GM06990 (cell line): ENCODE measurements around the gene UBE2D2.

ENCODE experiments used
- DNase-seq: peaks from one replicate; pipeline ENCODE4 v3.0.0-alpha.2; 2011; ENCODE audit not compliant: insufficient read length; ENCODE audit errors: extremely low read depth
- H3K27me3 ChIP-seq: replicated peaks from 2 replicates; pipeline ENCODE4 v1.6.0; 2011; ENCODE audit warnings: low read length; ENCODE audit not compliant: control insufficient read depth, insufficient read depth
- H3K36me3 ChIP-seq: 2 replicates; pipeline ENCODE4 v1.5.1; 2011; ENCODE audit warnings: low read length; ENCODE audit not compliant: control insufficient read depth, insufficient read depth
- H3K4me3 ChIP-seq: replicated peaks from 2 replicates; pipeline ENCODE4 v1.5.1; 2011; ENCODE audit warnings: low read depth, mild to moderate bottlenecking, control low read depth, low read length
- TF ChIP-seq, protein P1 (sequence below): IDR thresholded peaks from 2 replicates; pipeline ENCODE4 v1.5.1; 2011; ENCODE audit warnings: low read length, control low read depth, mild to moderate bottlenecking, inconsistent platforms; ENCODE audit not compliant: insufficient read depth, poor library complexity, severe bottlenecking

The UBE2D2 gene

GRCh38 chr5:139640421-139641115 lies 79.4 kb downstream of the UBE2D2 start:
- TF ChIP-seq, protein P1, sequence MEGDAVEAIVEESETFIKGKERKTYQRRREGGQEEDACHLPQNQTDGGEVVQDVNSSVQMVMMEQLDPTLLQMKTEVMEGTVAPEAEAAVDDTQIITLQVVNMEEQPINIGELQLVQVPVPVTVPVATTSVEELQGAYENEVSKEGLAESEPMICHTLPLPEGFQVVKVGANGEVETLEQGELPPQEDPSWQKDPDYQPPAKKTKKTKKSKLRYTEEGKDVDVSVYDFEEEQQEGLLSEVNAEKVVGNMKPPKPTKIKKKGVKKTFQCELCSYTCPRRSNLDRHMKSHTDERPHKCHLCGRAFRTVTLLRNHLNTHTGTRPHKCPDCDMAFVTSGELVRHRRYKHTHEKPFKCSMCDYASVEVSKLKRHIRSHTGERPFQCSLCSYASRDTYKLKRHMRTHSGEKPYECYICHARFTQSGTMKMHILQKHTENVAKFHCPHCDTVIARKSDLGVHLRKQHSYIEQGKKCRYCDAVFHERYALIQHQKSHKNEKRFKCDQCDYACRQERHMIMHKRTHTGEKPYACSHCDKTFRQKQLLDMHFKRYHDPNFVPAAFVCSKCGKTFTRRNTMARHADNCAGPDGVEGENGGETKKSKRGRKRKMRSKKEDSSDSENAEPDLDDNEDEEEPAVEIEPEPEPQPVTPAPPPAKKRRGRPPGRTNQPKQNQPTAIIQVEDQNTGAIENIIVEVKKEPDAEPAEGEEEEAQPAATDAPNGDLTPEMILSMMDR = no peak
- no peaks in the 10 kb centered on the region for H3K27me3 ChIP-seq
- no peak overlapping the region for H3K4me3 ChIP-seq
- no peaks in the 10 kb centered on the region for H3K36me3 ChIP-seq
- DNase-seq = no peak

DNA sequence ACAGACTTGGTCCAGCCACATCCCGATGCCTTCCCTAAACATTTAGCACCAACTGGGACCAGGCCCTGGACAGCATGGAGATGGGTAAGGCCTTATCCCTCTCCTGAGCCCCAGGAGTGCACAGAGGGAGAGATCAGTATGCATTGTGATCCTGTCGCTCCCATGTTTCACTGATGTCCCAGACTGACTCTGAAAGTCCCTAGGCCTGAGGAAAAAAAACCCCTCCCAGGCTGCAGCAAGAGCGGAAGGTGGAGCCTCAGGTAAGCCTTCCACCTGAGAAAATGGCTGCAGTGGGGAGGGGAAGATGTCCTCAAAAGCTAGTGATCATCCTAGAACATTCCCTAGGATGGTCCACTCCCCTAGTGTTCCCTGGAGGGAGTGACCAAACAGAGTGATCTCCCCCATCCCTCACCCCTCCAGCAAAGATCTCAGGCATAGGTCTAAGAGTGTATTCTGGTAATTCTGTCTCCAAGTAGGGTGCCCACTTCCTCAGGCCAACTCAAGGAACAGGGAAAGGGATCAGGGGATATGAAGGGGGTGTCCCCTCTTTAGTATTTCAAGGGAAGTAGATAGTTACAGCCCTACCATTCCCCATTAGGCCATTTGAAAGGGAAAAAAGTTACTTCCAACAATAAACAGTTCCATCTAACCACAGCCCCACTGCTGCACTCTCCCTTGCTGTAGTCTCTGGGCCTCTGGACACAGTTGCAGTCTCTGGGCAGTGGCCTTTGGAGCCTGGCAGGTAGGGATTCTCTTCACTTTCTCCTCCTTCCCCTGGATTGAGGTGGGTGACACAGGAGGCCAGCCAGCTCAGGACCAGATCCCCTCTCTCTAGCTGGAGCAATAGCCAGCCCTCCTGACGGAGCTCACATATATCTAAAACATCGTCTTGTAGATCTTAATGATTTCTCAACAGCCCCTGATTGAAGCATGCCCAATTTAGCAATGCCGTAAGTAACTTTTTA lies 80.3 kb downstream of the UBE2D2 start:
- TF ChIP-seq, protein P1 = no peak
- Histone ChIP-seq H3K27me3 (no peaks in the 10 kb centered on the region), H3K4me3 (no peak overlapping the region), H3K36me3 (no peaks in the 10 kb centered on the region)
- DNase-seq = no peak

GRCh38 chr5:139642213-139642612 lies 81.1 kb downstream of the UBE2D2 start:
- TF ChIP-seq, protein P1 = no peak
- no peaks in the 10 kb centered on the region for H3K36me3 ChIP-seq
- H3K27me3 ChIP-seq = no peaks in the 10 kb centered on the region
- H3K4me3 ChIP-seq = no peak overlapping the region
- DNase-seq = no peak

- DNase-seq = no peak
Observed at GRCh38 chr5:139642891-139643871, 82.0 kb downstream of the UBE2D2 start.

DNA sequence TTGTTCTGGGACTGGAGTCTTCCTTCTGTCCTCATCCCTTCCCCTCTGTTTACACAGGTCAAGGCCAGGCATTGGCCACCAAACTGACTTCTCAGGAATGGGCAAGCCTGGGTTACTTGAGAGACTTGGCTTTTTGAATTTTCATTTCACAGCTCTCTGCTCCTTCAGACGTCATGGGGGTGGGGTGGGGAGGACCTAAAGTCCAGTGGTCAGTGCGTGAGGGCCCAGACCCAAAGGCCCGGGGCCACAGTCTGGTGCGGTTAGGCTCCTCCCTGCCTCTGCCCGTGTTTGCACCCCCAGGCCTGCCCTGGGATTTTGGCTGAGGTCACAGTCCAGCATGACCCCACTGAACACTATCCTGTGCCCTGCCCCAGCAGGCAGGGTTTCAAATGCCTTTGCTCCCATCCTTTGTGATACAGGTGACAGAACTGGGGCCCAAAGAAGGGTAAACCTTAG lies 82.9 kb downstream of the UBE2D2 start:
- DNase-seq = no peak
- TF ChIP-seq, protein P1 = no peak

More at GRCh38 chr5:139642891-139643871, 82.0 kb downstream of the UBE2D2 start:
- Histone ChIP-seq H3K4me3 (no peak overlapping the region), H3K27me3 (no peaks in the 10 kb centered on the region), H3K36me3 (no peaks in the 10 kb centered on the region)
- TF ChIP-seq, protein P1 = no peak

More for the DNA sequence above, 82.9 kb downstream of the UBE2D2 start:
- no peaks in the 10 kb centered on the region for H3K27me3 ChIP-seq
- H3K36me3 ChIP-seq = no peaks in the 10 kb centered on the region
- no peak overlapping the region for H3K4me3 ChIP-seq
